Epithelial cell of proximal tubule (primary cell): ENCODE data around the gene KIF2C. TPM values are rescaled to one million over a fixed set of nuclear protein-coding genes. Genes with fewer than 3 reads are reported as not detected.
A peak's percentile ranks its signal among the peaks of the same experiment; 100 is the strongest.
"Not testable (repeated sequence)": the region's sequence is repeated elsewhere in the genome, so short reads cannot be mapped to it uniquely, and the experiment has no call there.

Experiments
- DNase-seq: peaks from one replicate; pipeline ENCODE4 v3.0.0-alpha.2; 2011; ENCODE audit warnings: low read depth
- H3K4me3 ChIP-seq: 2 replicates; pipeline ENCODE4 v1.5.1; 2011; ENCODE audit warnings: low read depth, mild to moderate bottlenecking, low read length
- total RNA-seq: library from RNA; depleted of rRNA; stranded (reverse); fragments of >200 nt; gene quantifications from 2 replicates; pipeline ENCODE4 v1.2.3, GENCODE V29; 2015
- TF ChIP-seq, protein P1 (sequence below): conservative IDR thresholded peaks from 2 replicates; pipeline ENCODE4 v1.5.1; 2012; ENCODE audit warnings: low read depth, mild to moderate bottlenecking, low read length

The KIF2C gene
- total RNA-seq, 1 donor from 2014 or later, result 72.8 TPM

DNA sequence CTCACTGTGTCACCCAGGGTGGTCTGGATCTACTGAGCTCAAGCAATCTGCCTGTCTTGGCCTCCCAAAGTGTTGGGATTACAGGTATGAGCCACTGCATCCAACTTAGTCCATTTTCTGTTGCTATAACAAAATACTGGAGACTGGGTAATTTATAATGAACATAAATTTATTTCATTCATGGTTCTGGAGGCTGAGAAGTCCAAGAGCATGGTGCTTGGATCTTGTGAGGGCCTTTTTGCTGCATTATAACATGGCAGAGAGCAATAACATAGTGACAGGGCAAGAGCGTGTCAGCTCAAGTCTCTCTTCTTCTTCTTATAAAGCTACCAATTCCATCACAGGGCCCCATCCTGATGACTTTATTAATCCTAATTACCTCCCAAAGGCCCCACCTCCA is 3.6 kb upstream of the KIF2C start:
- DNase-seq, result no peak
- TF ChIP-seq, protein P1, sequence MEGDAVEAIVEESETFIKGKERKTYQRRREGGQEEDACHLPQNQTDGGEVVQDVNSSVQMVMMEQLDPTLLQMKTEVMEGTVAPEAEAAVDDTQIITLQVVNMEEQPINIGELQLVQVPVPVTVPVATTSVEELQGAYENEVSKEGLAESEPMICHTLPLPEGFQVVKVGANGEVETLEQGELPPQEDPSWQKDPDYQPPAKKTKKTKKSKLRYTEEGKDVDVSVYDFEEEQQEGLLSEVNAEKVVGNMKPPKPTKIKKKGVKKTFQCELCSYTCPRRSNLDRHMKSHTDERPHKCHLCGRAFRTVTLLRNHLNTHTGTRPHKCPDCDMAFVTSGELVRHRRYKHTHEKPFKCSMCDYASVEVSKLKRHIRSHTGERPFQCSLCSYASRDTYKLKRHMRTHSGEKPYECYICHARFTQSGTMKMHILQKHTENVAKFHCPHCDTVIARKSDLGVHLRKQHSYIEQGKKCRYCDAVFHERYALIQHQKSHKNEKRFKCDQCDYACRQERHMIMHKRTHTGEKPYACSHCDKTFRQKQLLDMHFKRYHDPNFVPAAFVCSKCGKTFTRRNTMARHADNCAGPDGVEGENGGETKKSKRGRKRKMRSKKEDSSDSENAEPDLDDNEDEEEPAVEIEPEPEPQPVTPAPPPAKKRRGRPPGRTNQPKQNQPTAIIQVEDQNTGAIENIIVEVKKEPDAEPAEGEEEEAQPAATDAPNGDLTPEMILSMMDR, result no peak
- H3K4me3 ChIP-seq, result no peak overlapping the region

DNA sequence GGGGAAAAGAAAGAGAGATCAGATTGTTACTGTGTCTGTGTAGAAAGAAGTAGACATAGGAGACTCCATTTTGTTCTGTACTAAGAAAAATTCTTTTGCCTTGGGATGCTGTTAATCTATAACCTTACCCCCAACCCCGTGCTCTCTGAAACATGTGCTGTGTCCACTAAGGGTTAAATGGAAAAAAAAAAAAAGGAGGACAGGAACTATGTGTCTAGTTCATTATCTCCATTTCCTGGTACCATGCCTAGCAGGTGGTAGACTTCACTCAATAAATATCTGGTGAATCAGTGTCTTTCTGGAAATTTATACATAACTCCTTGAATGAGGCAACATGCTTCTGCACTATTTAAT is 707 bp upstream of the KIF2C start:
- H3K4me3 ChIP-seq, result peak overlapping the region; percentile 80
- not testable (repeated sequence) for DNase-seq

DNA sequence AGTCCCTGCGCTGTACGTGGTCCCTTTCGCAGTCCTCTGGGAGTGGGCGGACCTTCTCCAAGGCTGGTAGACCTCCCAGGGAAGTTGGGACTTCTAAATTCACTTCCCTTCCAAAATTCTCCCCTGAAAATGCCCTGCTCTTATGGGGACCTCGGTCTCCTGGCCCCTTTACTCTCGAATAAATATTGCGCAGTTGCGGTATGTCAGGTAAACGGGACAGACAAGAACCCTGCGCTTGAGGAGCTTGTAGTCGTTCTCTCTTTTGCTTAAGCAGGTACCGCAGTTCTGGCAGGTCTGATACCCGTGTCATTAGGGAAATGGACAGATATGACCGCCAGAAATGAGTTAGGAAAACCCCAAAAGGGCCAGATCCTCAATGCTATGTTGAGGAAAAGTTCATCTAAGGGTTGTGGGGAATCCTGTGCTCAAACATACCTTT is 561 bp downstream of the KIF2C start:
- TF ChIP-seq, protein P1, result no peak
- peak overlapping the region; percentile 80 for H3K4me3 ChIP-seq
- no peak for DNase-seq

DNA sequence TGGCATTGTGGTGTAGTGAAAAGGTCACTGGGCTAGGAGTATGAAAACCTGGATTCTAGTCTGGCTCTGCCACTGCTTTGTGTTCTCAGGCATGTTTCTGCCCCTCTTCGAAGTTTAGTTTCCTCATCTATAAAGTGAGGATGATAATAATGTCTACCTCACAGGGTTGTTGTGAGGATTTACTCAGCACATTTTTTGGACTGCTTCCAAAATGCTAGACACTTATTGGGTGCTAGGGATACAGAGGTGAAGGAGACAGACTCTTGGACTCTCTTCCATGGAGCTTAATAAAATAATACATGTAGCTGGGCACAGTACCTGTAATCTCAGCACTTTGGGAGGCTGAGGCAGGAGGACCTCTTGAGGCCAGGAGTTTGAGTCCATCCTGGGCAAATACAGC is 3.6 kb downstream of the KIF2C start:
- DNase-seq, result no peak
- TF ChIP-seq, protein P1, result no peak
- H3K4me3 ChIP-seq, result no peak overlapping the region

DNA sequence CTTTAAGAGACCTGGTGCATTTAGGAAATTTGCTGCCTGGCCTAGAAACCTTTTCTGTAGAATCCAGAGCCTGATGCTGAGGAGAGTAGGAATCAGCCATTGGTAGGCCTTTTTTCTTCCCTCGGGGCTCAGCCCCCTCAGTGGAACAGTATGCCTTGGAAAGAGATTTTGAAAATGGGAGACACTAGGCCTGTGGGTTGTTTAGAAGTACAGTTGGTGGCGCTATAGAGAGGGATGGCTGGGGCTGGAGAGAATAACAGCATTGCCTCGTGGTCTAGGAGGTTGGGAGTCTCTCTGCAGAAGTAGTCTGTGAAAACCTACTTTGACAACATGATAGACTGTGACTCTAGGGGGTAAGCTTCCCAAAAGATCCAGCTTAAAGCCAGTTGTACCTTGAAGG is 8.2 kb downstream of the KIF2C start:
- DNase-seq, result no peak
- TF ChIP-seq, protein P1, result peak; percentile 20
- no peak overlapping the region for H3K4me3 ChIP-seq

DNA sequence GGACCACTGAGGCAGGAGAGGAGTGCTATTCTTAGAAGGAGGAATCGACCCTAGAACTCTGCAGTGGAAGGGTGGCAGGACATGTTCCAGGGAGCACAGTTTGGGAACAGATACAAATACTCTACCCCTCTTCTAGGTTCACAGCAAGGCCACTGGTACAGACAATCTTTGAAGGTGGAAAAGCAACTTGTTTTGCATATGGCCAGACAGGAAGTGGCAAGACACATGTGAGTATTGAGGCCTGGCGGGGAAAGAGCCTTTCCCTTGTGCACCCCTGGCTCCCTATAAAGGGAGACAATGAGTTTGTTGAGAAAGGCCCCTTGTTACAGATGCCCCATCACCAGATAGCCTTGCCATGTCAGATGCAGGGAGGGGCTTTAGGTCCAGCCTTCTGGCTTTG is 17.8 kb downstream of the KIF2C start:
- no peak overlapping the region for H3K4me3 ChIP-seq
- TF ChIP-seq, protein P1, result no peak
- DNase-seq, result no peak

DNA sequence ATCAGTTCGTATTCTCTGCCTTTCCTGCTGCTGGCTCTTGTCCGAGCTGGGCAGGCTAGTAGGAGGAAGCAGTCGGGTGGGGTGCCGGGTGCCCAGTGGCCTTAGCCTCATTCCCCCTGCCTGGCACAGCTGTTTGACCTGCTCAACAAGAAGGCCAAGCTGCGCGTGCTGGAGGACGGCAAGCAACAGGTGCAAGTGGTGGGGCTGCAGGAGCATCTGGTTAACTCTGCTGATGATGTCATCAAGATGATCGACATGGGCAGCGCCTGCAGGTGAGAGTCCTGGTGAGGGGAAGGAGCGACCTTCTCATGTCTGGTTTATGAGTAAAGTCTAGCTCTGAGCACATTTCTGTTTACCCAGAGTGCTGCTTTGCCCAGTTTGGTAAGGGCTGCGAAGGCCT is 19.4 kb downstream of the KIF2C start:
- DNase-seq, result no peak
- H3K4me3 ChIP-seq, result no peak overlapping the region
- TF ChIP-seq, protein P1, result no peak

DNA sequence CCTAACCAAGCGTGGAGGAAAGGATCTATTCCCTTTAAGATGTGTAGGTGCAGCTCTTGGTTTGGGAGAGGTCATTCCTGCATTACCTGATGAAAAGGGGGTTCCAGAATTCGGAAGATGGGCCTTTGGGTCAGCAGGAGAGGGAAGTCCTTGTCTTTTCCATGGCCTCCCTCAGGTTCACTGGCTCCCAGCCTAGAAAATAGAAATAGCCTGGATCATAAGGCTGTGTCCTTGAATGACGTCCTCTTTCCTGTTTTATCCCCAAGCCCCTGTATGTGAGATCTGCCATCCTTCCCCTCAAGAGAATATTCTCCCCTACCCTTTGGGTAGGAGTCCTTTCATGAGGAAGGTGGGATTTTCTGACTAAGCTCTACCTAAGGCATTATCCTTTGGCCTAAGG is 21.2 kb downstream of the KIF2C start:
- TF ChIP-seq, protein P1, result no peak
- no peak for DNase-seq
- H3K4me3 ChIP-seq, result no peak overlapping the region

DNA sequence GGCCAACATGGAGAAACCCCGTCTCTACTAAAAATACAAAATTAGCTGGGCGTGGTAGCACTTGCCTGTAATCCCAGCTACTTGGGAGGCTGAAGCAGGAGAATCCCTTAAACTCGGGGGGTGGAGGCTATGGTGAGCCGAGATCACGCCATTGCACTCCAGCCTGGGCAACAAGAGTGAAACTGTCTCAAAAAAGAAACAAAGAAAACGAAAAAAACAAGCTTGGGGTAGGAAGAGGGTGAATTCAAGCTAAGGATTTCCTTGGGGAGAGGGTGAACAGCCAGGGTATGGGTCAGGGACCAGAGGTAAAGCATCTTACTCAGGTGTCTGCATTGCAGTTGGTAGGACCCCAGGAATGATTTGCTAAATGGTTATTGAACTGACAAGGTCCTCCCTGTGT is 26.8 kb downstream of the KIF2C start:
- not testable (repeated sequence) for H3K4me3 ChIP-seq, DNase-seq
